OCI-LY1 (cell line): ENCODE measurements around the gene ZNF74.

Source experiments
- H2AFZ ChIP-seq: fragments of 200-600 bp; sonication (generic), shearing (Covaris generic); 2 replicates; pipeline ENCODE4 v1.6.0; 2014; ENCODE audit warnings: antibody characterized with exemption, mild to moderate bottlenecking, low read length
- H3F3A ChIP-seq: fragments of 200-600 bp; sonication (generic), shearing (Covaris generic); 2 replicates; pipeline ENCODE4 v1.6.0; 2014; ENCODE audit warnings: mild to moderate bottlenecking, antibody characterized with exemption, low read length, moderate library complexity; ENCODE audit not compliant: insufficient read depth
- H3K27ac ChIP-seq: fragments of 200-600 bp; sonication (generic); 2 replicates; pipeline ENCODE4 v1.5.1; 2014; ENCODE audit warnings: low read length, mixed run types, mild to moderate bottlenecking, low read depth; ENCODE audit not compliant: poor library complexity, severe bottlenecking
- H3K27me3 ChIP-seq: fragments of 200-600 bp; sonication (generic); 2 replicates; pipeline ENCODE4 v1.6.0; 2014; ENCODE audit warnings: antibody characterized with exemption, mild to moderate bottlenecking, low read length, moderate library complexity; ENCODE audit not compliant: insufficient read depth
- H3K36me3 ChIP-seq: fragments of 200-600 bp; sonication (generic); 2 replicates; pipeline ENCODE4 v1.6.1; 2014; ENCODE audit warnings: mild to moderate bottlenecking, antibody characterized with exemption, low read length, moderate library complexity, mixed read lengths; ENCODE audit not compliant: insufficient read depth
- H3K4me1 ChIP-seq: fragments of 200-600 bp; sonication (generic); 2 replicates; pipeline ENCODE4 v1.5.1; 2014; ENCODE audit warnings: mild to moderate bottlenecking, low read length, moderate library complexity; ENCODE audit not compliant: insufficient read depth, severe bottlenecking
- H3K4me2 ChIP-seq: fragments of 200-600 bp; sonication (generic), shearing (Covaris generic); 2 replicates; pipeline ENCODE4 v1.6.1; 2014; ENCODE audit warnings: low read length
- H3K4me3 ChIP-seq: fragments of 200-600 bp; sonication (generic); 2 replicates; pipeline ENCODE4 v1.5.1; 2014; ENCODE audit warnings: low read length, low read depth, mild to moderate bottlenecking, mixed read lengths; ENCODE audit not compliant: poor library complexity, severe bottlenecking
- H3K79me2 ChIP-seq: fragments of 200-600 bp; shearing (Covaris generic); 2 replicates; pipeline ENCODE4 v1.6.1; 2016; ENCODE audit warnings: mixed run types, low read length, mixed read lengths; ENCODE audit not compliant: insufficient read depth
- H3K9ac ChIP-seq: fragments of 200-600 bp; sonication (generic), shearing (Covaris generic); 2 replicates; pipeline ENCODE4 v1.6.1; 2014; ENCODE audit warnings: mild to moderate bottlenecking, low read length, mixed read lengths
- H3K9me2 ChIP-seq: fragments of 200-600 bp; sonication (generic), shearing (Covaris generic); 2 replicates; pipeline ENCODE4 v1.6.1; 2014; ENCODE audit warnings: low read depth, mild to moderate bottlenecking, low read length, mixed read lengths
- H3K9me3 ChIP-seq: fragments of 200-600 bp; shearing (Covaris generic); 2 replicates; pipeline ENCODE4 v1.6.1; 2014; ENCODE audit warnings: low read length, mixed read lengths
- H4K20me1 ChIP-seq: fragments of 200-600 bp; sonication (generic), shearing (Covaris generic); 2 replicates; pipeline ENCODE4 v1.6.0; 2016; ENCODE audit warnings: mild to moderate bottlenecking, low read length; ENCODE audit not compliant: insufficient read depth
- EZH2 ChIP-seq: fragments of 200-600 bp; sonication (generic), shearing (Covaris generic); IDR thresholded peaks from 2 replicates; pipeline ENCODE4 v1.8.0; 2017; ENCODE audit warnings: borderline replicate concordance, mixed run types, mild to moderate bottlenecking, antibody characterized with exemption, low read length, moderate library complexity, mixed read lengths
- TF ChIP-seq, protein P1 (sequence below): fragments of 200-600 bp; sonication (generic), shearing (Covaris generic); IDR thresholded peaks from 2 replicates; pipeline ENCODE4 v1.5.1; 2017; ENCODE audit warnings: mild to moderate bottlenecking, antibody characterized with exemption, low read length, moderate library complexity, mixed read lengths

Gene ZNF74

GRCh38 chr22:20405291-20405930 is 11.5 kb downstream of the ZNF74 start:
- H3K27ac ChIP-seq: no peak overlapping the region
- H3K36me3 ChIP-seq: no peaks in the 10 kb centered on the region
- no peaks in the 10 kb centered on the region for H3K4me1 ChIP-seq
- no peaks in the 10 kb centered on the region for H4K20me1 ChIP-seq
- TF ChIP-seq, protein P1, sequence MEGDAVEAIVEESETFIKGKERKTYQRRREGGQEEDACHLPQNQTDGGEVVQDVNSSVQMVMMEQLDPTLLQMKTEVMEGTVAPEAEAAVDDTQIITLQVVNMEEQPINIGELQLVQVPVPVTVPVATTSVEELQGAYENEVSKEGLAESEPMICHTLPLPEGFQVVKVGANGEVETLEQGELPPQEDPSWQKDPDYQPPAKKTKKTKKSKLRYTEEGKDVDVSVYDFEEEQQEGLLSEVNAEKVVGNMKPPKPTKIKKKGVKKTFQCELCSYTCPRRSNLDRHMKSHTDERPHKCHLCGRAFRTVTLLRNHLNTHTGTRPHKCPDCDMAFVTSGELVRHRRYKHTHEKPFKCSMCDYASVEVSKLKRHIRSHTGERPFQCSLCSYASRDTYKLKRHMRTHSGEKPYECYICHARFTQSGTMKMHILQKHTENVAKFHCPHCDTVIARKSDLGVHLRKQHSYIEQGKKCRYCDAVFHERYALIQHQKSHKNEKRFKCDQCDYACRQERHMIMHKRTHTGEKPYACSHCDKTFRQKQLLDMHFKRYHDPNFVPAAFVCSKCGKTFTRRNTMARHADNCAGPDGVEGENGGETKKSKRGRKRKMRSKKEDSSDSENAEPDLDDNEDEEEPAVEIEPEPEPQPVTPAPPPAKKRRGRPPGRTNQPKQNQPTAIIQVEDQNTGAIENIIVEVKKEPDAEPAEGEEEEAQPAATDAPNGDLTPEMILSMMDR: no peak
- TF ChIP-seq EZH2: no peak
- peaks cover 1% of the 10 kb centered on the region; the same call in 1 of the 2 replicates for H3K27me3 ChIP-seq
- H3F3A ChIP-seq: no peaks in the 10 kb centered on the region
- no peaks in the 10 kb centered on the region for H3K9me2 ChIP-seq
- no peaks in the 10 kb centered on the region for H3K9me3 ChIP-seq
- no peak overlapping the region for H3K4me2 ChIP-seq
- H3K9ac ChIP-seq: no peak overlapping the region
- no peaks in the 10 kb centered on the region for H3K79me2 ChIP-seq
- no peak overlapping the region for H3K4me3 ChIP-seq
- no peak overlapping the region for H2AFZ ChIP-seq

GRCh38 chr22:20405931-20406685 is 12.2 kb downstream of the ZNF74 start:
- Histone ChIP-seq H3K4me2 (no peak overlapping the region), H3K27me3 (no peaks in the 10 kb centered on the region; the same call in 1 of the 2 replicates), H3K79me2 (no peaks in the 10 kb centered on the region), H3K36me3 (no peaks in the 10 kb centered on the region), H3F3A (no peaks in the 10 kb centered on the region), H3K9me3 (no peaks in the 10 kb centered on the region), H4K20me1 (no peaks in the 10 kb centered on the region), H3K4me3 (no peak overlapping the region), H3K9me2 (no peaks in the 10 kb centered on the region), H3K27ac (no peak overlapping the region), H3K4me1 (no peaks in the 10 kb centered on the region), H2AFZ (no peak overlapping the region), H3K9ac (no peak overlapping the region)
- TF ChIP-seq EZH2: no peak
- TF ChIP-seq, protein P1: no peak

DNA sequence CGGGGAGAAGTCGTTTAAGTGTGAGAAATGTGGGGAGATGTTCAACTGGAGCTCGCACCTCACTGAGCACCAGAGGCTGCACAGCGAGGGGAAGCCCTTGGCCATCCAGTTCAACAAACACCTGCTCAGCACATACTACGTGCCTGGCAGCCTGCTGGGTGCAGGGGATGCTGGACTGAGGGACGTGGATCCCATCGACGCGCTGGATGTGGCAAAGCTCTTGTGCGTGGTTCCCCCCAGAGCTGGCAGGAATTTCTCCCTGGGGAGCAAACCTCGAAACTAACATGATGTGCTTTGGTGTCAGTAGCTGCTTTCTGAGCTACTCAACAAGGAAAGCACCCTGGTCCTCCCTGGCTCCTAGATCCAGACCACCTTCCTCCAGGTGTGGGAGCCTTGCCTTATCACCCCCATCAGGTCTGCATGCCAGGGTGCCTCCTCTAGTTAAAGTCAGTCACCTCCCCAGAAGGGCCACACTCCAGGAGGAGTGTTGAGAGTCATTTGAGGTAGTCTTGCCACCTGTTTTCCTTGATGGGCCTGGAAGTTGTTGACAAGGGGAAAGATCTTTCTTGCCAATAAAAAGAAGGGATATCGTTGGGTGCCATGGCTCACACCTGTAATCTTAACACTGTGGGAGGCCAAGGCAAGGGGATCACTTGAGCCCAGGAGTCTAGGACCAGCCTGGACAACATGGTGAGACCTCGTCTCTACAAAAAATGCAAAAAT is 12.9 kb downstream of the ZNF74 start:
- H3K4me2 ChIP-seq: no peak overlapping the region
- H4K20me1 ChIP-seq: no peaks in the 10 kb centered on the region
- H3K9me3 ChIP-seq: no peaks in the 10 kb centered on the region
- H3K27me3 ChIP-seq: peaks cover 3% of the 10 kb centered on the region; the same call in 1 of the 2 replicates
- no peaks in the 10 kb centered on the region for H3K4me1 ChIP-seq
- no peaks in the 10 kb centered on the region for H3K79me2 ChIP-seq
- H3F3A ChIP-seq: no peaks in the 10 kb centered on the region
- no peak for TF ChIP-seq EZH2
- TF ChIP-seq, protein P1: no peak
- no peak overlapping the region for H2AFZ ChIP-seq
- H3K9ac ChIP-seq: no peak overlapping the region
- no peak overlapping the region for H3K27ac ChIP-seq
- no peak overlapping the region for H3K4me3 ChIP-seq
- H3K9me2 ChIP-seq: no peaks in the 10 kb centered on the region
- no peaks in the 10 kb centered on the region for H3K36me3 ChIP-seq
